ENCODE data around the gene ZDHHC3.

Gene ZDHHC3

DNA sequence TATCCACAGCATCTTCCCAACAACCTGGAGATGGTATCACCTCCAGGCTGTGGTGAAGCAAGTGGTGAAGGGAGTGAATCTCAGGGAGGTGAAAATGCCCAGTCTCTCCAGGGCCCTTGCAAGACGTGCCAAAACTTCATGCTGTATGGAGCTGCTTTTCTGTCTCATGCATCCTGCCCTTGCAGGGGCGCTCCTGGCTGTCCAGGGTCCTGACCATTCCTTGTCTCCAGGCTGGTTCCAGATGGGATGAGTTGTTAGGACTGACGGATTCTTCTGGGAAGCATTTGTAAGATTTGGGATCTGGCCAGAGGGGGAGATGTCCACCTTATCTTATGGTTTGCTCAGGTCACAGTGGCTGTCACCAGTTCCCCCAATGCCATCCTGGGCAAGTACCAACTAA is 85.7 kb downstream of the ZDHHC3 start:
- no peak for DNase-seq

DNA sequence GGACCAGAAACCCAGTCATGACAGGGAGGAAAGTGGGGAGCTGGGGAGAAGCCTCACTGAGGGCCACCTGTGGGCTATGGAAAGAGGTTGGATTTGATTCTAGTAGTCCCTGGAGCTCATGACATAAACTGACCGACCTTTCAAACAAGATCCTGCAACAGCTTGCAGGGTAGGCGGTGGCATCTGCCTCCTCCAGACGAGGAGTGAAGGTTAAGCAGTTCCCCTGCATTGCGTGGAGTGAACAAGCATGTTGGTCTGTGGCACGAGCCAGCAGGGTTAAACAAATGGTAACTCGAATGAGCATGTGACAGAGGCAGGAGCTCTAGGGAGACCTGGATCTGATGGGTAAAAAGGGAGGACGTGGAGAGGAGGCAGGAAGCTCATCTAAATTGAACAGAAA is 88.9 kb downstream of the ZDHHC3 start:
- no peak for DNase-seq

DNA sequence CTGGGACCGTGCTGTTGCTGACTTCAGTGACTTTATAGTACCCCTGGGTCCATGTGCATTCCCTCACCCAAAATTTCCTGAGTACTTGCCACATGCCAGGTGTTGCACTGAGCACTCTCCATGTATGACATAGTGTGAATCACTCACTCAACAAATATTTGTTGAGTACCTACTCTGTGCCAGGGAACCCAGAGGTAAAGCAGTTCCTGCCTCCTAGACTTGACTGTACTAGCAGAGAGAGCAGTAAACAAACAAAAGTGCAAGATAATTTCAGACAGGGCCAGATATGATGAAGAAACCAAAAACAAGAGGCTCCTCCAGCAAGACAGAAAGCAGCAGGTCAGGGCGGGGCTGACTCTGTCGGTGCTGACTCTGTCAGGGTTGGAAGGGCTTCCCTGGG is 89.4 kb downstream of the ZDHHC3 start:
- no peak for DNase-seq

DNA sequence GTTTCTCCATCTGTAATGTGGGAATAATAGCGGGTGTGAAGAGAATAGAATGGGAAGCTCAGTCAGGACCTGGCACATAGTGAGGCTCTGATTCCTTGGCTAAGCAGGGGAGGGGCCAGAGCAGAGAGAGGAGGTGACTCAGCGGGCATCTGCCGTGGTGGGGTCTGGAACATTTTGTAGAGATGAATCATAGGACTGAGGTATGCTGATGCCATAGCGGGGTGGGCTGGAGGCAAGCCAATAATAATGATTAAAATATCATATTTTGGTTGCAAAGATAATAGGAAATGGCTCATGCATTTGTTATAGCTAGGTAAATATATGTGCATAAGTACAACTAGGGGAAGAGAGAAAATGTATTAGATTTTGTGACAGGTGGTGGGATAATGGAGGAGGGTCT is 90.4 kb downstream of the ZDHHC3 start:
- no peak for DNase-seq

DNA sequence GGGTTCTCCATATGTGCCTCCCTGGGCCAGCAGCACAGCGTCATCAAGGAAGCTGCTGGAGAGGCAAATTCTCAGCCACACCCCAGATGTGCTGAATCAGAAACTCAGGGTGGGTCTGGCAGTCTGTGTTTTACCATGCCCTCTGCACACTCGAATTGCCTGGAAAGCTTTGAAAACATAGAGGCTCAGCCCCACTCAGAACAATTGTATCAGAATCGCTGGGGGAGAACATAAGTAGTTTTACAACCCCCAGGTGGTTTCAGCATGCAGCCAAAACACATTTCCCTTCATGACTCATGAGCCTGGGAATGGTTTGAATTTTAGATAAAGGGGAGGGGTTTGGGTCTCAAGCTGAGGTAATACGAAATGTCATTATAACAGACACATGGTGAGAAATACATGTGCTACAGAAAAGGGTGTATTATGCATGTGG is 92.0 kb downstream of the ZDHHC3 start:
- DNase-seq: no peak

DNA sequence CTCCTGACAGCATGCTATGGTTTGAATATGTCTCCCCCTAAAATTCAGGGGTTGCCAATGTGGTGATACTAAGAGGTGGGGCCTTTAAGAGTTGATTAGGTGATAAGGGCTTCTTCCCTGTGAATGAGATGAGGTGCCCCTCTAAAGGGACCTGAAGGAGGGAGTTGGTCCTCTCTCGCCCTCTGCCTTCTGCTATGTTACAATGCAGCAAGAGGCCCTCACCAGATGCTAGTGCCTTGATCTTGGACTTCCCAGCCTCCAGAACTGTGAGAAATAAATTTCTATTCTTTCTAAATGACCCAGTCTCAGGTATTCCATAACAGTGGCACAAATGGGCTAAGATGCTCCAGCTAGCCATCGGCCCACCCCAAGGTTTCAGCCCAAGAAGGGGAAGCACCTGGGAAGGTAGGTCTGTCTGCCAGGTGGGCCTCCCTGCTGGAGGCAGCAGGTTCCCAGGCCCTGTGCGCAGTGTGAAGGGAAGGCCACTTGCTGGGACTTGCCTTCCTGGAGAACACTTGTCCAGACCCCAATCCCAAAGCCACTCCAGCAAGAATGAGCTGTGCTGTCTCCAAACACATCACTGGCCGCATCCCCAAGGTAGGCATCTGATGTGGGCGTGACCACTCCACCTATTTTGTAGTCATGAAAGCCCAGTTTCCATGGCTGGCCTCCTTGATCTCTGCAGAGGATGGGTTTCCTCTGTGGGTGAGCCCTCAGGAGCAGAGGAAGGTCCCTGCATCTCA is 92.6 kb downstream of the ZDHHC3 start:
- no peak for DNase-seq

DNA sequence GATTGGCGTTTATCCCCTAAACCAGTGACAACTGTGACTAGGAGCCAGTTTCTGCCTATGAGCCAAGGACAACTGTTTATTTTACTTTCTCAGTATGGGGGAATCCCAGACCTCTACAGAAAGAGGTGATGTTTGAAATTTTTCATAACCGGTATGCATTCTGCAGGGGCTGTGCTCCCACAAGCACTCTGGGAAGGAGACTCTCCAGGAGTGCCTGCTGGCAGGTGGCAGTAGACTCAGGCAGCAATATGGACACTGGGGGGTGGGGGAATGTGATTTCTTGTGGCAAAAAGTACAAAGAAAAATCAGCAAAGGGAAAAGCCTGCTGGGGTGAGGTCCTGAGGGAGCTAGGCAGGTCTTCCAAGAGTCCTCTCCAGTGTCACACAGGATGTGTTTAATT is 95.7 kb downstream of the ZDHHC3 start:
- DNase-seq: no peak

DNA sequence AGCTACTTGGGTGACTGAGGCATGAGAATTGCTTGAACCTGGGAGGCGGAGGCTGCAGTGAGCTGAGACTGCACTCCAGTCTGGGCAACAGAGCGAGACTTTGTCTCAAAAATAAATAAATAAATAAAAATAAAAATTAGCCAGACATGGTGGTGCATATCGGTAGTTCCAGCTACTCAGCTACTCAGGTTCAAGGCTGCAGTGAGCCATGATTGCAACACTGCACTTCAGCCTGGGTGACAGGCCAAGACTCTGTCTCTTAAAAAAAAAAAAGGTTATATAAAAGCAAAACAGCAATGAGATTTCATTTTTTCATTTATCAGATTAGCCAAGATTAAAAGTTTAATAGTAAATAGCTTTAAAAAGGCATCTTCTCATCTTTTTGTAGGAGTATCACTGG is 98.6 kb downstream of the ZDHHC3 start:
- DNase-seq: no peak

DNA sequence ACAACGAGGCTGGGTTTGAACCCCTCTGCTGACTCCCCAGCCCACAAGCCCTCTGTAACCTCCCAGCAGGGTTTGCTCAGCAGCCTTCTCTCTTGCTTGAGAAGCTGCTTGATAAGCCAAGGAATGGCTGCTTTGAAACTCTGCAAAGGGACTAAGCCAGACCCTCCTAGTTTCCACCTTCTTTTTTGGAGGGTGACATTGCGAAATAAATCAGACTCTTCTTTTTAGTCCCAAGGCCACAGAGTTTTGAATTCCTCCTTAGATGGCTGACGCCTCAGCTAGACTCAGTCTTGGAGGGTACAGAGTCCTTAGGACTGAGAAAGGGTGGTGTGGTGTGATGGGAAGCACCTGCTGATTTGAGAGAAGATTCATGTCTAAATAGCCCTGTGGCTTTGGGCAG is 100.4 kb downstream of the ZDHHC3 start:
- DNase-seq: no peak

Measured in stimulated activated CD4-positive, alpha-beta T cell treated with anti-CD3 and anti-CD28 coated beads, Interleukin-12 subunit alpha, Interleukin-12 subunit beta, amount 100 ng/mL, for 4 hours (primary cell).